Ovary (tissue), 9 donors: ENCODE data around the gene KBTBD4. TPM values are rescaled to one million over a fixed set of nuclear protein-coding genes. Genes with fewer than 3 reads are reported as not detected.
"Not testable (repeated sequence)": the region's sequence is repeated elsewhere in the genome, so short reads cannot be mapped to it uniquely, and the experiment has no call there.

ENCODE experiments used
- DNase-seq, 5 donors: peaks; one replicate each; pipeline ENCODE4 v3.0.0-alpha.2; 2019 to 2020
- H3K27ac ChIP-seq, 2 donors: fragments of 200-600 bp; one replicate each; pipeline versions ENCODE4 v1.5.1 to v1.8.0; 2019 to 2022
- H3K27me3 ChIP-seq: fragments of 200-600 bp; one replicate; pipeline ENCODE4 v1.8.0; 2022
- H3K36me3 ChIP-seq: fragments of 200-600 bp; sonication (generic); one replicate; pipeline ENCODE4 v1.5.1; 2019
- H3K4me1 ChIP-seq: one replicate; pipeline ENCODE4 v1.8.1; 2013; ENCODE audit warnings: mild to moderate bottlenecking, moderate library complexity; ENCODE audit not compliant: insufficient read depth
- H3K4me3 ChIP-seq: fragments of 200-600 bp; sonication (generic); one replicate; pipeline ENCODE4 v1.5.1; 2017
- H3K9me3 ChIP-seq, 2 donors: fragments of 200-600 bp in 1 of 2; sonication (generic) in 1 of 2; one replicate each; pipeline versions ENCODE4 v1.5.1 to v1.8.1; 2013 to 2019; ENCODE audit warnings: mild to moderate bottlenecking in 1 of 2, moderate library complexity in 1 of 2
- EP300 ChIP-seq: sonication (generic); formaldehyde crosslinking; IDR thresholded peaks from one replicate; pipeline ENCODE4 v1.6.1; 2017; ENCODE audit warnings: antibody characterized with exemption
- POLR2A ChIP-seq: fragments of 450-650 bp; IDR thresholded peaks from one replicate; pipeline ENCODE4 v1.6.1; 2017; ENCODE audit warnings: antibody characterized with exemption, mild to moderate bottlenecking, moderate library complexity
- WGBS, 3 donors: extraction: QIAGEN DNeasy Blood & Tissue Kit in 1 of 3; methylation state at CpG; one replicate each; pipeline versions ENCODE4 v1.1.5 to v1.1.7; 2013 to 2017; 5-methylcytosine and 5-hydroxymethylcytosine counted together
- intact Hi-C, 4 donors: fragments of 100-400 bp; cut with DNase I; formaldehyde crosslinking; loops; one replicate each; pipeline versions ENCODE4 v1.11.0 to v1.15.1; 2022 to 2023
- polyA plus RNA-seq, 2 donors: library from polyadenylated mRNA; stranded (reverse); fragments of 200-250 nt in 1 of 2; fragments of 350-450 nt in 1 of 2; fragmentation: Illumina TruSeq in 1 of 2; extraction: RNeasy Lipid Tissue Mini Kit (QIAGEN cat#74804) in 1 of 2; gene quantifications; one replicate each; pipeline ENCODE4 v1.2.3, GENCODE V29; 2013 to 2014
- total RNA-seq, 7 donors: library from RNA; depleted of rRNA in 2 of 7; stranded (reverse); fragments of >200 nt in 2 of 7; fragmentation: NEBNext Ultra II Directional in 3 of 7; extraction: Animal tissue kit (Norgen Biotek cat#: 25700) in 3 of 7; gene quantifications; one replicate each; pipeline versions ENCODE4 v1.1.0 to v1.2.4, GENCODE V29; 2016 to 2023
- TF ChIP-seq, protein P1 (sequence below), 3 donors: fragments of 450-650 bp in 2 of 3; fragments of 200-600 bp in 1 of 3; IDR thresholded peaks; one replicate each; pipeline versions ENCODE4 v1.5.1 to v1.8.0; 2016 to 2022; ENCODE audit warnings: antibody characterized with exemption in 3 of 3, mild to moderate bottlenecking in 1 of 3
- donor health status: DM: no; HTN: no; CAD: no; lungs with moderate emphysema.
- donor health status: DM: no; HTN: no; CAD: no.
- donor health status: Bipolar disorder and iron deficiency.
- donor health status: DM: yes; HTN: yes; CAD: no.
- donor health status: DM: no; HTN: no; CAD: no.
- donor health status: DM: yes; HTN: yes; CAD: no.

The KBTBD4 gene
- total and polyA plus RNA-seq, 9 donors: 14.4 to 23.5 (median 18.3) TPM

DNA sequence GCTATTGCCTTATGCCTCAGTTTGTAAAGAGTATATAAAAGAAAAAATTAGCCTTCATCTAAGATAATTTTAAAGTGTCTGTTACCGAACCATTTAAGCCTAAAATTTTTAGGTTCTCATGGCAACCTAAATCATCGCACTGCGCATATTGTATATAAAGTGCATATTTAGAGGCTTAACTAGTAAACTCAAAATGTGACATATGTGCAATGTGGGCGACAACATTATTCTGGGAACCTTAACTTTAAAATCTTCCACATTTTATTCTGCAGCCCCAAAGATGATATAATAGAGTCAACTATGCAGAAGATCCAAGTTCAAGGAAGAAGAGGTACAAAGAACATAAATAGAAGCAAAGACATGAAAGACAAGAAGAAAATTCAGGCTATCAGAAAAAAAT is 48.8 kb downstream of the KBTBD4 start:
- no peak overlapping the region for H3K27ac ChIP-seq
- WGBS, 3 donors: 91 to 95% (median 92%) methylated on average over 4 of the region's 4 CpGs

DNA sequence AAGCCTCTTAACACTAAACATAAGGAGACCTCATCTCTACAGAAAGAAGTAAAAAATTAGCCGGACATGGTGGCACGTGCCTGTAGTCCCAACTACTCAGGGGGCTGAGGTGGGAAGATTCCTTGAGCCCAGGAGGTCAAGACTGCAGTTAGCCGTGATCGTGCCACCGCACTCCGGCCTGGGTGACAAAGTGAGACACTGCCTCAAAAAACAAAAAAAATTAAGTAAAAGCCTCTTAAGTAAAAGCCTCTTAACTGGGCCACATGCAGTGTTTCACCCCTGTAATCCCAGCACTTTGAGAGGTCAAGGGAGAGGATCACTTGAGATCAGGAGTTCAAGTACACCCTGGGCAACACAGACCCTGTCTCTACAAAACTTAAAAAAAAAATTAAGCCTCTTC is 51.6 kb downstream of the KBTBD4 start:
- Histone ChIP-seq H3K4me3 (no peak overlapping the region), H3K36me3 (no peaks in the 10 kb centered on the region), H3K4me1 (peaks cover 24% of the 10 kb centered on the region), H3K9me3 (no peaks in the 10 kb centered on the region), H3K27ac (no peak overlapping the region), H3K27me3 (no peaks in the 10 kb centered on the region)
- intact Hi-C loops: no loop called here
- TF ChIP-seq, protein P1, sequence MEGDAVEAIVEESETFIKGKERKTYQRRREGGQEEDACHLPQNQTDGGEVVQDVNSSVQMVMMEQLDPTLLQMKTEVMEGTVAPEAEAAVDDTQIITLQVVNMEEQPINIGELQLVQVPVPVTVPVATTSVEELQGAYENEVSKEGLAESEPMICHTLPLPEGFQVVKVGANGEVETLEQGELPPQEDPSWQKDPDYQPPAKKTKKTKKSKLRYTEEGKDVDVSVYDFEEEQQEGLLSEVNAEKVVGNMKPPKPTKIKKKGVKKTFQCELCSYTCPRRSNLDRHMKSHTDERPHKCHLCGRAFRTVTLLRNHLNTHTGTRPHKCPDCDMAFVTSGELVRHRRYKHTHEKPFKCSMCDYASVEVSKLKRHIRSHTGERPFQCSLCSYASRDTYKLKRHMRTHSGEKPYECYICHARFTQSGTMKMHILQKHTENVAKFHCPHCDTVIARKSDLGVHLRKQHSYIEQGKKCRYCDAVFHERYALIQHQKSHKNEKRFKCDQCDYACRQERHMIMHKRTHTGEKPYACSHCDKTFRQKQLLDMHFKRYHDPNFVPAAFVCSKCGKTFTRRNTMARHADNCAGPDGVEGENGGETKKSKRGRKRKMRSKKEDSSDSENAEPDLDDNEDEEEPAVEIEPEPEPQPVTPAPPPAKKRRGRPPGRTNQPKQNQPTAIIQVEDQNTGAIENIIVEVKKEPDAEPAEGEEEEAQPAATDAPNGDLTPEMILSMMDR (IDR thresholded peaks at IDR 0.05): no peak
- no peak for TF ChIP-seq EP300
- no peak for TF ChIP-seq POLR2A
- whole genome bisulfite sequencing, 3 donors: 91 to 94% (median 92%) methylated on average over 6 of the region's 6 CpGs
- DNase-seq: no peak

More for the DNA sequence above, 48.8 kb downstream of the KBTBD4 start:
- H3K9me3 ChIP-seq: no peaks in the 10 kb centered on the region
- no peak overlapping the region for H3K4me3 ChIP-seq
- TF ChIP-seq EP300: no peak
- TF ChIP-seq POLR2A: no peak
- TF ChIP-seq, protein P1 (IDR thresholded peaks at IDR 0.05): no peak
- H3K27me3 ChIP-seq: no peaks in the 10 kb centered on the region
- DNase-seq: no peak
- peaks cover 20% of the 10 kb centered on the region for H3K4me1 ChIP-seq
- intact Hi-C loops: no loop called here
- H3K36me3 ChIP-seq: no peaks in the 10 kb centered on the region

DNA sequence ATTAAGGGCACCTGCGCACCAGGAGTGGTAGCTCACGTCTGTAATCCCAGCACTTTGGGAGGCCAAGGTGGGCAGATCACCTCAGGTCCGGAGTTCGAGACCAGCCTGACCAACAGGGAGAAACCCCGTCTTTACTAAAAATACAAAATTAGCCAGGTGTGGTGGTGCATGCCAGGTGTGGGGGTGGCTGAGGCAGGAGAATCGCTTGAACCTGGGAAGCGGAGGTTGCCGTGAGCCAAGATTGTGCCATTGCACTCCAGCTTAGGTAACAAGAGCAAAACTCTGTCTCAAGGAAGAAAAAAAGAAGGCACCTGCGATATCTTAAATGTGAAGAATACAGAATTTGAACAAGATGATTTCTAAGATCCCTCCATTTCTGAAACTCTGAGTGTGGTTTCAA is 52.7 kb downstream of the KBTBD4 start:
- H3K4me3 ChIP-seq, H3K27ac ChIP-seq, H3K36me3 ChIP-seq, DNase-seq, intact Hi-C loops, H3K9me3 ChIP-seq, H3K27me3 ChIP-seq: not testable (repeated sequence)
- WGBS, 3 donors: 87 to 93% (median 91%) methylated on average over 9 of the region's 9 CpGs
- peaks cover 19% of the 10 kb centered on the region for H3K4me1 ChIP-seq

DNA sequence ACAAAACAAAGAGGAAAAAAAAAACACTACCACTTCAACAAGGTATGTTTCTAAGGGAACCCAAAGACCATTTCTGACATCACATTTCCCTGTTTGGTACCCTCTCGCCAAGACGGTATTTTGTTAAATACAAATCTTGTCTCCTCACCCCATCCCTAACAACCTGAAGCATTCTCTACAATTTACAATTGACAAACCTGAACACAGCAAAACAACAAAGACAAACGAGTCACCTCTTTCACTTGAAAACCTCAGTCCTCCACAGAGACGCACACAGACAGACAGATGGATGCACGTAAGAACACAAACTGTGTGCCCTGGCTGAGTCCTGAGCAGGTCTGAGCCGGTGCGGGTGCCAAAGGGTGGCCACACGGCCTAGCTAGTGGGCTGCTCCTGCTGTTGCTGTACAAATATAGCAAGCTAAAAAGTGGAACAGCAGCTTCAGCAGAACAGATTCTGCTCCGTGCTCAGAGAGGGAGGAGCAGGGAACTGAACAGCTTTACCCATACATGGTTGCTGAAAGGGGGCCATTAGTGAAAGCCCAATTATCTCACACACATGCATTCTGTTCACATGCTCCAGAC is 54.4 kb downstream of the KBTBD4 start:
- Histone ChIP-seq H3K36me3 (no peaks in the 10 kb centered on the region), H3K4me1 (peaks cover 15% of the 10 kb centered on the region), H3K27ac (peak overlapping the region in 1 of 2 donors; percentile 58), H3K4me3 (no peak overlapping the region), H3K27me3 (no peaks in the 10 kb centered on the region), H3K9me3 (no peaks in the 10 kb centered on the region)
- WGBS, 3 donors: 23 to 31% (median 24%) methylated on average over 9 of the region's 9 CpGs
- TF ChIP-seq POLR2A: no peak
- no peak for TF ChIP-seq EP300
- TF ChIP-seq, protein P1 (IDR thresholded peaks at IDR 0.05): no peak
- intact Hi-C loops: no loop called here
- no peak for DNase-seq

DNA sequence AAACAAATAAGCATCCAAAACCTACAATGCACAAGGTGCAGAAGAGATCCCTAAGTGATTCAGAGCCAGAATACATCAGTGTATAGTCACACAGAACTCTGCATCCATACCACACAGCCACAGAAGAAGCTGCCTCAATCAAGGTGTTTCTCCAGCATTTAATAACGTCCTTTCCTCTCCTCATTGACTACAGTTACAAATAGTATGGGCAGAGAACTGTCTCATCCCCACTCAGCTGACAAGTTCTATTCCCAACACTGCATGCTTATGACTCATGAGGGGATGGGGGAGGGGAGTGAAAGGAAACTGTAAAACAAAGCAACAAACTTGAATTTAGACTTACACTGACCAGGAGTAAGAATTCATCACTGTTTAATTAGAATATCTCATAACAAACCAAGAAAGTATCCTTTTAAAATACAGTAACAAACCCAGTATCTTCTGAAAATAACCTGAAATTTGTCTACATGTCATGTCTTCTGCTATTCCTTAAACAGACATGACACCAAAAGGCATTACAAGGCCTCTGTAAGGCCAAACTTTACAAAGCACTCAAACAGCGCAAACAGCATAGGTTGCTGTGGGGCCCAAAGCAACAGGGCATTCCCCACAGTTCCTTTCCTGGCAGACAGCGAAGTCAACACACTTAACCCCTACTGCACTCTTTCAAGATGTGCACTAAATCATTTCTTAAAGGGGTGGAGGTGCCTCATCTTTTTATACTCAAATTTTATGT is 55.1 kb downstream of the KBTBD4 start:
- peaks cover 16% of the 10 kb centered on the region for H3K4me1 ChIP-seq
- 0 to 6% (median 3%) methylated on average over 3 of the region's 3 CpGs for WGBS, 3 donors
- no peaks in the 10 kb centered on the region for H3K9me3 ChIP-seq
- TF ChIP-seq POLR2A: no peak
- TF ChIP-seq, protein P1 (IDR thresholded peaks at IDR 0.05): no peak
- TF ChIP-seq EP300: no peak
- DNase-seq: peak in 3 of 5 donors; percentile 33 to 62 (median 42)
- no peak overlapping the region for H3K4me3 ChIP-seq
- no peaks in the 10 kb centered on the region for H3K36me3 ChIP-seq
- H3K27me3 ChIP-seq: no peaks in the 10 kb centered on the region
- H3K27ac ChIP-seq: peak overlapping the region in 1 of 2 donors; percentile 58
- intact Hi-C loops: no loop called here
